SK-N-SH (cell line): ENCODE measurements around the gene SMIM7. TPM values are rescaled to one million over a fixed set of nuclear protein-coding genes. Genes with fewer than 3 reads are reported as not detected.

Source experiments
- CTCF ChIA-PET: fragments of 300-600, 350-600 bp; formaldehyde crosslinking; extraction: SDS; loops from one replicate; lab custom pipeline; 2021; lab: Yijun Ruan, JAX
- POLR2A ChIA-PET: fragments of 350-600 bp; sonication (Branson Sonifier 250); formaldehyde crosslinking; extraction: SDS; loops from one replicate; lab custom pipeline; 2020; ENCODE audit warnings: antibody characterized with exemption, inconsistent platforms; lab: Yijun Ruan, JAX
- DNase-seq: peaks from one replicate; pipeline ENCODE4 v3.0.0; 2012
- H2AFZ ChIP-seq: fragments of 200-600 bp; sonication (generic); 2 replicates; pipeline ENCODE4 v1.8.1; 2016; ENCODE audit warnings: antibody characterized with exemption, mild to moderate bottlenecking, low read depth
- H3F3A ChIP-seq: fragments of 200-600 bp; sonication (generic); replicated peaks from 2 replicates; pipeline ENCODE3; 2016; ENCODE audit warnings: antibody characterized with exemption, mild to moderate bottlenecking; ENCODE audit not compliant: insufficient read depth
- H3K27ac ChIP-seq, 2 experiments: fragments of 200-500 bp in 1 of 2; fragments of 200-600 bp in 1 of 2; sonication (Bioruptor generic) in 1 of 2; sonication (generic), shearing (Covaris generic) in 1 of 2; 2 replicates each; pipeline versions ENCODE4 v1.5.1 to v1.6.1; 2014 to 2016; ENCODE audit warnings: low read depth in 2 of 2, inconsistent platforms in 1 of 2, low read length in 1 of 2, mild to moderate bottlenecking in 1 of 2, mixed read lengths in 1 of 2
- H3K27me3 ChIP-seq: fragments of 200-600 bp; sonication (generic), shearing (Covaris generic); 2 replicates; pipeline ENCODE4 v1.6.1; 2016; ENCODE audit warnings: mixed run types; ENCODE audit not compliant: insufficient read depth
- H3K36me3 ChIP-seq, 2 experiments: fragments of 200-500 bp in 1 of 2; fragments of 200-600 bp in 1 of 2; sonication (Bioruptor generic) in 1 of 2; sonication (generic) in 1 of 2; replicated peaks in 1 of 2; 2 replicates each; pipeline versions ENCODE3 to v1.5.1; 2014 to 2016; ENCODE audit warnings: low read length in 1 of 2, mild to moderate bottlenecking in 1 of 2; ENCODE audit not compliant: insufficient read depth in 2 of 2, control insufficient read depth in 1 of 2
- H3K4me1 ChIP-seq, 2 experiments: fragments of 200-500 bp in 1 of 2; fragments of 200-600 bp in 1 of 2; sonication (Bioruptor generic) in 1 of 2; sonication (generic), shearing (Covaris generic) in 1 of 2; 2 replicates each; pipeline versions ENCODE4 v1.5.1 to v1.6.1; 2014 to 2016; ENCODE audit warnings: low read depth in 1 of 2, low read length in 1 of 2, mixed run types in 1 of 2; ENCODE audit not compliant: insufficient read depth in 2 of 2, control insufficient read depth in 1 of 2
- H3K4me2 ChIP-seq: fragments of 200-600 bp; sonication (generic), shearing (Covaris generic); 2 replicates; pipeline ENCODE4 v1.6.1; 2017; ENCODE audit warnings: mixed run types
- H3K4me3 ChIP-seq, 2 experiments: fragments of 200-500 bp in 1 of 2; fragments of 200-600 bp in 1 of 2; sonication (Bioruptor generic) in 1 of 2; sonication (generic), shearing (Covaris generic) in 1 of 2; 2 replicates each; pipeline versions ENCODE4 v1.5.1 to v1.8.1; 2014 to 2016; ENCODE audit warnings: low read depth in 2 of 2, inconsistent platforms in 1 of 2, low read length in 1 of 2, mild to moderate bottlenecking in 1 of 2, mixed read lengths in 1 of 2, moderate library complexity in 1 of 2
- H3K79me2 ChIP-seq: fragments of 200-600 bp; sonication (generic); 2 replicates; pipeline ENCODE4 v1.8.1; 2017; ENCODE audit warnings: mild to moderate bottlenecking; ENCODE audit not compliant: insufficient read depth
- H3K9ac ChIP-seq: fragments of 200-600 bp; sonication (generic); 2 replicates; pipeline ENCODE4 v1.6.1; 2017; ENCODE audit warnings: mixed run types
- H3K9me2 ChIP-seq: fragments of 200-600 bp; sonication (generic); 2 replicates; pipeline ENCODE4 v1.6.1; 2017; ENCODE audit warnings: mixed run types
- H3K9me3 ChIP-seq: fragments of 200-600 bp; sonication (generic); 2 replicates; pipeline ENCODE4 v1.6.1; 2017; ENCODE audit warnings: mixed run types, mild to moderate bottlenecking, moderate library complexity
- H4K20me1 ChIP-seq: fragments of 200-600 bp; sonication (generic); 2 replicates; pipeline ENCODE4 v1.6.1; 2017; ENCODE audit warnings: mild to moderate bottlenecking, mixed run types; ENCODE audit not compliant: insufficient read depth
- EP300 ChIP-seq, 2 experiments: IDR thresholded peaks; 2 replicates each; pipeline versions ENCODE4 v1.4.0 to v1.6.1; 2012; ENCODE audit warnings: borderline replicate concordance in 1 of 2, low read depth in 1 of 2, low read length in 1 of 2
- FOXJ3 ChIP-seq: sonication (generic); formaldehyde crosslinking; IDR thresholded peaks from 2 replicates; pipeline ENCODE4 v1.5.1; 2020; ENCODE audit warnings: mild to moderate bottlenecking, missing genetic modification reagents
- FOXM1 ChIP-seq: IDR thresholded peaks from 2 replicates; pipeline ENCODE4 v1.4.0; 2012; ENCODE audit warnings: low read depth, mild to moderate bottlenecking
- GATA2 ChIP-seq: sonication (generic); formaldehyde crosslinking; IDR thresholded peaks from 2 replicates; pipeline ENCODE4 v1.5.0; 2020; ENCODE audit warnings: mild to moderate bottlenecking, missing genetic modification reagents
- JUND ChIP-seq: IDR thresholded peaks from 2 replicates; pipeline ENCODE4 v1.4.0; 2012
- MEF2A ChIP-seq: IDR thresholded peaks from 2 replicates; pipeline ENCODE4 v1.4.0; 2012; ENCODE audit warnings: low read depth, borderline replicate concordance
- MXI1 ChIP-seq: IDR thresholded peaks from 2 replicates; pipeline ENCODE4 v1.6.1; 2012; ENCODE audit warnings: mild to moderate bottlenecking, low read depth, low read length, improper control_type of control experiment
- NRF1 ChIP-seq: IDR thresholded peaks from 2 replicates; pipeline ENCODE4 v1.6.1; 2012; ENCODE audit warnings: low read depth, mild to moderate bottlenecking, low read length
- PBX3 ChIP-seq: IDR thresholded peaks from 2 replicates; pipeline ENCODE4; 2012
- POLR2AphosphoS5 ChIP-seq: IDR thresholded peaks from 2 replicates; pipeline ENCODE4 v1.6.1; 2012; ENCODE audit warnings: low read depth, low read length
- RAD21 ChIP-seq: IDR thresholded peaks from 2 replicates; pipeline ENCODE4 v1.6.1; 2012; ENCODE audit warnings: mild to moderate bottlenecking, low read length
- RCOR1 ChIP-seq: fragments of 150-350 bp; IDR thresholded peaks from 2 replicates; pipeline ENCODE4 v1.6.1; 2017; ENCODE audit warnings: antibody characterized with exemption, low read length
- RFX5 ChIP-seq: IDR thresholded peaks from 2 replicates; pipeline ENCODE4 v1.6.1; 2012; ENCODE audit warnings: mild to moderate bottlenecking, improper control_type of control experiment, low read length
- RXRA ChIP-seq: IDR thresholded peaks from 2 replicates; pipeline ENCODE4 v1.4.0; 2012; ENCODE audit warnings: low read depth, mild to moderate bottlenecking, borderline replicate concordance
- SIN3A ChIP-seq: IDR thresholded peaks from 2 replicates; pipeline ENCODE4 v1.6.1; 2012; ENCODE audit warnings: low read depth, mild to moderate bottlenecking, low read length, moderate library complexity, borderline replicate concordance
- WGBS: methylation state at CpG from one replicate; pipeline ENCODE4 v1.1.6; 2017; ENCODE audit warnings: low lambda C conversion rate; 5-methylcytosine and 5-hydroxymethylcytosine counted together
- polyA plus RNA-seq, 3 experiments: library from polyadenylated mRNA; depleted of rRNA; stranded (reverse); fragments of >200 nt; gene quantifications; 2 replicates each; pipeline ENCODE4 v1.2.3, GENCODE V29; 2012
- TF ChIP-seq, protein P1 (sequence below): fragments of 200-600 bp; sonication (generic); IDR thresholded peaks from 2 replicates; pipeline ENCODE4 v1.6.1; 2017; ENCODE audit warnings: antibody characterized with exemption, mild to moderate bottlenecking, moderate library complexity

Gene SMIM7
- polyA plus RNA-seq, 1 of the 3 experiments (the other 2 are of a cell fraction): 74.2 TPM

- H3K27me3 ChIP-seq: peaks cover 8% of the 10 kb centered on the region; the same call in 1 of the 2 replicates
- H3K27ac ChIP-seq: peak overlapping the region in 1 of 2 experiments; percentile 70; a peak in 2 of 4 replicates
Observed at GRCh38 chr19:16702123-16702522, 42.2 kb upstream of the SMIM7 start.

DNA sequence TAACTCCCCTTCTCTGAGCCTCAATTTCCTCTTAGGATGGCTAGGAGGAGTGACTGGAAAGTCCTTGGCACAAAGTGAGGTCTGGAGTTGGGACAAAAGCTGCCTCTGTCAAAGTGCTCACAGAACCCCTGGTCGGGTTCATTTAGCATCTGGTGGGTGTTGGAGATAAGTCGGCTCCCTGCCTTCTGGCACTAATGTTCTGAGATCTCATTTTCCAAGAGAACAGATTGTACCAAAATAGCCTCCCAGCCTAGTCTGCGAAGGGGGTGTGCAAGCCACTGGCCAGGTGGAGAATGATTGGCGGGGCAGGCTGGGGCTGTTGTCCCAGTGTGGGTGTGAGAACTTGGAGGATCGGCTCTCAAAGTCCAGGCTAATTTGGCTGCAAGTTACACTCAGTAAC is 39.0 kb upstream of the SMIM7 start:
- peaks cover 0 to 5% of the 10 kb centered on the region in 2 experiments; a peak in 1 of 4 replicates for H3K4me1 ChIP-seq
- no peaks in the 10 kb centered on the region for H3K36me3 ChIP-seq

More at GRCh38 chr19:16702123-16702522, 42.2 kb upstream of the SMIM7 start:
- H3K4me2 ChIP-seq: no peak overlapping the region
- H3K36me3 ChIP-seq: no peaks in the 10 kb centered on the region
- DNase-seq: peak; percentile 48
- H3K9me2 ChIP-seq: no peaks in the 10 kb centered on the region
- TF ChIP-seq RCOR1: no peak
- no peak for TF ChIP-seq FOXM1
- no peak for TF ChIP-seq RFX5
- TF ChIP-seq EP300 (IDR thresholded peaks at IDR 0.05; ENCODE audit: borderline replicate concordance in 1 of 2, low read depth in 1 of 2, low read length in 1 of 2): peak in 1 of 2 experiments; percentile 86; a peak in 2 of 4 replicates
- TF ChIP-seq, protein P1, sequence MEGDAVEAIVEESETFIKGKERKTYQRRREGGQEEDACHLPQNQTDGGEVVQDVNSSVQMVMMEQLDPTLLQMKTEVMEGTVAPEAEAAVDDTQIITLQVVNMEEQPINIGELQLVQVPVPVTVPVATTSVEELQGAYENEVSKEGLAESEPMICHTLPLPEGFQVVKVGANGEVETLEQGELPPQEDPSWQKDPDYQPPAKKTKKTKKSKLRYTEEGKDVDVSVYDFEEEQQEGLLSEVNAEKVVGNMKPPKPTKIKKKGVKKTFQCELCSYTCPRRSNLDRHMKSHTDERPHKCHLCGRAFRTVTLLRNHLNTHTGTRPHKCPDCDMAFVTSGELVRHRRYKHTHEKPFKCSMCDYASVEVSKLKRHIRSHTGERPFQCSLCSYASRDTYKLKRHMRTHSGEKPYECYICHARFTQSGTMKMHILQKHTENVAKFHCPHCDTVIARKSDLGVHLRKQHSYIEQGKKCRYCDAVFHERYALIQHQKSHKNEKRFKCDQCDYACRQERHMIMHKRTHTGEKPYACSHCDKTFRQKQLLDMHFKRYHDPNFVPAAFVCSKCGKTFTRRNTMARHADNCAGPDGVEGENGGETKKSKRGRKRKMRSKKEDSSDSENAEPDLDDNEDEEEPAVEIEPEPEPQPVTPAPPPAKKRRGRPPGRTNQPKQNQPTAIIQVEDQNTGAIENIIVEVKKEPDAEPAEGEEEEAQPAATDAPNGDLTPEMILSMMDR: no peak
- no peak for TF ChIP-seq MEF2A
- H3K9me3 ChIP-seq: no peaks in the 10 kb centered on the region
- ChIA-PET POLR2A (interaction anchor here (1.2 kb wide), 1 partner anchor 42 kb away, joined by 3 read pairs; the partner anchor contains the start of gene SMIM7), CTCF (interaction anchor here (1.5 kb wide), 1 partner anchor 13 kb away, joined by 9 read pairs; no protein-coding TSS in a partner anchor)
- WGBS: 38% methylated on average over 6 of the region's 6 CpGs
- H4K20me1 ChIP-seq: no peaks in the 10 kb centered on the region
- H3K4me3 ChIP-seq: no peak overlapping the region
- H3K4me1 ChIP-seq: peaks cover 0 to 5% of the 10 kb centered on the region in 2 experiments; a peak in 1 of 4 replicates
- H2AFZ ChIP-seq: no peak overlapping the region
- no peaks in the 10 kb centered on the region for H3K79me2 ChIP-seq
- H3K9ac ChIP-seq: no peak overlapping the region
- no peaks in the 10 kb centered on the region for H3F3A ChIP-seq

GRCh38 chr19:16688084-16688483 is 28.1 kb upstream of the SMIM7 start:
- no peaks in the 10 kb centered on the region for H3K4me1 ChIP-seq
- H4K20me1 ChIP-seq: no peaks in the 10 kb centered on the region
- 45% methylated on average over 5 of the region's 12 CpGs for WGBS
- H3K36me3 ChIP-seq: no peaks in the 10 kb centered on the region
- H3K79me2 ChIP-seq: no peaks in the 10 kb centered on the region
- no peaks in the 10 kb centered on the region for H3K9me3 ChIP-seq
- no peak overlapping the region for H3K27ac ChIP-seq
- no peak overlapping the region for H3K9ac ChIP-seq
- TF ChIP-seq PBX3 (no peak), NRF1 (no peak), GATA2 (CRISPR knock-in tag) (no peak), RFX5 (no peak), MXI1 (no peak), POLR2AphosphoS5 (no peak), MEF2A (no peak), JUND (no peak), FOXJ3 (CRISPR knock-in tag) (no peak), SIN3A (no peak), RAD21 (no peak)
- no peaks in the 10 kb centered on the region for H3K9me2 ChIP-seq
- no peak overlapping the region for H2AFZ ChIP-seq
- DNase-seq: no peak
- H3F3A ChIP-seq: peaks cover 4% of the 10 kb centered on the region
- no peaks in the 10 kb centered on the region for H3K27me3 ChIP-seq
- CTCF ChIA-PET: interaction anchor here (1.3 to 1.5 kb wide), 2 partner anchors 24 to 30 kb away, joined by 3 to 4 read pairs; no protein-coding TSS in a partner anchor
- no peak overlapping the region for H3K4me3 ChIP-seq
- H3K4me2 ChIP-seq: no peak overlapping the region
- POLR2A ChIA-PET: no interaction called here

More for the DNA sequence above, 39.0 kb upstream of the SMIM7 start:
- no peak overlapping the region for H3K9ac ChIP-seq
- 0 out of 2 replicates have a peak, but pooled peaks have one; percentile 10 for TF ChIP-seq GATA2 (CRISPR knock-in tag)
- peak; percentile 19; the same call in 1 of the 2 replicates for TF ChIP-seq MXI1
- no peak for TF ChIP-seq RXRA
- TF ChIP-seq EP300 (IDR thresholded peaks at IDR 0.05; ENCODE audit: borderline replicate concordance in 1 of 2, low read depth in 1 of 2, low read length in 1 of 2): peak in 1 of 2 experiments; percentile 74; a peak in 2 of 4 replicates
- no peaks in the 10 kb centered on the region for H4K20me1 ChIP-seq
- H2AFZ ChIP-seq: no peak overlapping the region
- WGBS: 6% methylated on average over 5 of the region's 5 CpGs
- H3K9me3 ChIP-seq: no peaks in the 10 kb centered on the region
- POLR2A ChIA-PET: no interaction called here
- H3K4me3 ChIP-seq: no peak overlapping the region
- H3K4me2 ChIP-seq: no peak overlapping the region
- no peaks in the 10 kb centered on the region for H3K79me2 ChIP-seq
- DNase-seq: peak; percentile 42
- H3K27ac ChIP-seq: peak overlapping the region in 1 of 2 experiments; percentile 7; a peak in 1 of 4 replicates
- CTCF ChIA-PET: no interaction called here
- peaks cover 8% of the 10 kb centered on the region; the same call in 1 of the 2 replicates for H3K27me3 ChIP-seq
- H3F3A ChIP-seq: no peaks in the 10 kb centered on the region
- no peaks in the 10 kb centered on the region for H3K9me2 ChIP-seq
